Stimulated activated naive CD8-positive, alpha-beta T cell treated with anti-CD3 and anti-CD28 coated beads, Interleukin-15, Interleukin-2, amounts not matched to agents 100 ng/mL and 50 ng/mL, for 24 hours (primary cell): ENCODE results near the gene GRID2.
"Not testable (repeated sequence)": the region's sequence is repeated elsewhere in the genome, so short reads cannot be mapped to it uniquely, and the experiment has no call there.

Experiments used
- H3K27ac Mint-ChIP-seq: one replicate; pipeline ENCODE4 v1.8.0; 2021; ENCODE audit warnings: mild to moderate bottlenecking, mixed read lengths
- H3K27me3 Mint-ChIP-seq: one replicate; pipeline ENCODE4 v1.8.0; 2021; ENCODE audit warnings: mixed read lengths
- H3K36me3 Mint-ChIP-seq: one replicate; pipeline ENCODE4 v1.8.0; 2021; ENCODE audit warnings: low read depth, mixed read lengths
- H3K4me1 Mint-ChIP-seq: one replicate; pipeline ENCODE4 v1.8.0; 2021; ENCODE audit warnings: low read depth, mixed read lengths
- H3K4me3 Mint-ChIP-seq: one replicate; pipeline ENCODE4 v1.8.0; 2021; ENCODE audit warnings: mild to moderate bottlenecking, mixed read lengths
- H3K9me3 Mint-ChIP-seq: one replicate; pipeline ENCODE4 v1.8.0; 2021; ENCODE audit warnings: mixed read lengths

The GRID2 gene

DNA sequence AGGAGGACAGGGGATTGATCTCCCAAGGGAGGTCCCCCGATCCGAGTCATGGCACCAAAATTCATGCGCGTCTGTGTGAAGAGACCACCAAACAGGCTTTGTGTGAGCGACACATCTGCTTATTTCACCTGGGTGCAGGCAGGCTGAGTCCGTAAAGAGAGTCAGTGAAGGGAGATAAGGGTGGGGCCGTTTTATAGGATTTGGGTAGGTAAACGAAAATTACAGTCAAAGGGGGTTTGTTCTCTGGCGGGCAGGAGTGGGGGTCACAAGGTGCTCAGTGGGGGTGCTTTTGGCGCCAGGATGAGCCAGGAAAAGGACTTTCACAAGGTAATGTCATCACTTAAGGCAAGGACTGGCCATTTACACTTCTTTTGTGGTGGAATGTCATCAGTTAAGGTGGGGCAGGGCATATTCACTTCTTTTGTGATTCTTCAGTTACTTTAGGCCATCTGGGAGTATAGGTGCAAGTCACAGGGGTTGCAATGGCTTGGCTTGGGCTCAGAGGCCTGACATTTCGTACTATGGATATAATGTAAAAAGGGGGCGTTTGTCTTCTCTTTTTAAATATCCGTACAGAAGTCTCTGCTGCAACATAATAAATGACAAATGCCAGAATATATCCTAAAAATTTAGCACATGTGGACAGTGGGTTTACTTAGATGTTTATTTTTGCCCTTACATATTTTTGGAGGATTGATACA lies 140.5 kb downstream of the GRID2 start:
- not testable (repeated sequence) for H3K27me3 Mint-ChIP-seq, H3K27ac Mint-ChIP-seq, H3K36me3 Mint-ChIP-seq, H3K4me1 Mint-ChIP-seq, H3K4me3 Mint-ChIP-seq
- H3K9me3 Mint-ChIP-seq, result peaks cover 15% of the 10 kb centered on the region

- Mint-ChIP-seq H3K4me3 (no peak overlapping the region), H3K27ac (no peak overlapping the region), H3K27me3 (no peaks in the 10 kb centered on the region), H3K9me3 (peaks cover 15% of the 10 kb centered on the region), H3K4me1 (no peaks in the 10 kb centered on the region), H3K36me3 (no peaks in the 10 kb centered on the region)
Measured at GRCh38 chr4:92445127-92445526, 141.4 kb downstream of the GRID2 start.

- Mint-ChIP-seq H3K9me3 (peaks cover 4% of the 10 kb centered on the region), H3K4me1 (no peaks in the 10 kb centered on the region), H3K27me3 (no peaks in the 10 kb centered on the region), H3K36me3 (no peaks in the 10 kb centered on the region), H3K4me3 (no peak overlapping the region), H3K27ac (no peak overlapping the region)
Measured at GRCh38 chr4:92447255-92447905, 143.6 kb downstream of the GRID2 start.

DNA sequence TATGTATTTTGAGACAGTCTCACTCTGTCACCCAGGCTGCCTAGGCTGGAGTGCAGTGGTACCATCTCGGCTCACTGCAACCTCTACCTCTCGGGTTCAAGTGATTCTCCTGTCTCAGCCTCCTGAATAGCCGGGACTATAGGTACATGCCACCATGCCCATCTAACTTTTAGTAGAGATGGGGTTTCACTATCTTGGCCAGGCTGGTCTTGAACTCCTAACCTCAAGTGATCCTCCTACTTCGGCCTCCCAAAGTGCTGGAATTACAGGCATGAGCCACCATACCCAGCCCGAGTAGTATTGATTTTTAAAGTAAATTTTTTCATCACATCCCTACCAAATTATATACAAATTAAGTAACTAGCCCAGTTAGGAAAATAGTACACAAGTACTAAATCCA lies 144.4 kb downstream of the GRID2 start:
- H3K4me3 Mint-ChIP-seq, H3K27me3 Mint-ChIP-seq, H3K27ac Mint-ChIP-seq, H3K4me1 Mint-ChIP-seq, H3K36me3 Mint-ChIP-seq, H3K9me3 Mint-ChIP-seq: not testable (repeated sequence)

- no peak overlapping the region for H3K27ac Mint-ChIP-seq
- no peak overlapping the region for H3K4me3 Mint-ChIP-seq
- no peaks in the 10 kb centered on the region for H3K36me3 Mint-ChIP-seq
- no peaks in the 10 kb centered on the region for H3K27me3 Mint-ChIP-seq
- H3K4me1 Mint-ChIP-seq, result no peaks in the 10 kb centered on the region
- H3K9me3 Mint-ChIP-seq, result no peaks in the 10 kb centered on the region
Measured at GRCh38 chr4:92450694-92451093, 146.9 kb downstream of the GRID2 start.

GRCh38 chr4:92451782-92452181 lies 148.0 kb downstream of the GRID2 start:
- Mint-ChIP-seq H3K9me3 (no peaks in the 10 kb centered on the region), H3K36me3 (no peaks in the 10 kb centered on the region), H3K4me1 (no peaks in the 10 kb centered on the region), H3K27me3 (no peaks in the 10 kb centered on the region), H3K27ac (no peak overlapping the region), H3K4me3 (no peak overlapping the region)

DNA sequence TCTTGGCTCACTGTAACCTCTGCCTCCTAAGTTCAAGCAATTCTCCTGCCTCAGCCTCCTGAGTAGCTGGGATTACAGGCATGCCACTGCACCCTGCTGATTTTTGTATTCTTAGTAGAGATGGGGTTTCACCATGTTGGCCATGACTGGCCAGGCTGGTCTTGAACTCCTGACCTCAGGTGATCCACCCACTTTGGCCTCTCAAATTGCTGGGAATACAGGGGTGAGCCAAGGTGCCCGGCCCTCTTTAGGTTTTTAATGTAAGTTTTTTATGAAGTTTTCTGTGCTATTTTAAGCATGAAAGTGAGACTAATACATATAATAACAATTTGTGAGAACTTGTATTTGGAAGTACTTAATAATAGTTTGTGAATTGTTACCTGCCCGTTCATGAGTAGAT lies 148.6 kb downstream of the GRID2 start:
- not testable (repeated sequence) for H3K4me3 Mint-ChIP-seq, H3K27ac Mint-ChIP-seq, H3K9me3 Mint-ChIP-seq, H3K4me1 Mint-ChIP-seq, H3K36me3 Mint-ChIP-seq, H3K27me3 Mint-ChIP-seq

DNA sequence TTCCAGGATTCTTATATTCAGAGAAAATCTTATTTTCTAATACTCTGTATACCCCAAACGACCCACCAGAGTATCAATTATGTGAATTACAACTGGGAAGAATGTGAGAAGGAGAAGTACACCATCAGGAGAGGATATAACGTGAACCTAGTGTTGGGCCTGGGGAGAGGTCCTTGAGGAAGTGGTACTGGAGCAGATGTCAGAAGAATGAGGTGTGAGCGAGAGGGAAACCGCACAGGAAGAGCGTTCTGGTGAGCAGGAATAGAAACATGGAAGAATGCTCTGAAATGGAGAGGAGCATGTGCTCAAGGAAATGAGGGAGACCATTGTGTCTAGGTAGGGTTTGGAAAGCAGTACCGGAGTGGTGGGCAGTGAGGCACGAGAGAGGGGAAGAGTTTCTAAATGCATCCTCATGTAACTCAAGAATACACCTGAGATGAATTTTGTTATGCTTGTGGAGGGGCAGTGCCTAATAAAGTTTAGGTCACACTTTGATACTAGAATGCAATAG lies 151.6 kb downstream of the GRID2 start:
- Mint-ChIP-seq H3K9me3 (no peaks in the 10 kb centered on the region), H3K36me3 (no peaks in the 10 kb centered on the region), H3K27me3 (no peaks in the 10 kb centered on the region), H3K4me3 (no peak overlapping the region), H3K27ac (no peak overlapping the region), H3K4me1 (no peaks in the 10 kb centered on the region)

DNA sequence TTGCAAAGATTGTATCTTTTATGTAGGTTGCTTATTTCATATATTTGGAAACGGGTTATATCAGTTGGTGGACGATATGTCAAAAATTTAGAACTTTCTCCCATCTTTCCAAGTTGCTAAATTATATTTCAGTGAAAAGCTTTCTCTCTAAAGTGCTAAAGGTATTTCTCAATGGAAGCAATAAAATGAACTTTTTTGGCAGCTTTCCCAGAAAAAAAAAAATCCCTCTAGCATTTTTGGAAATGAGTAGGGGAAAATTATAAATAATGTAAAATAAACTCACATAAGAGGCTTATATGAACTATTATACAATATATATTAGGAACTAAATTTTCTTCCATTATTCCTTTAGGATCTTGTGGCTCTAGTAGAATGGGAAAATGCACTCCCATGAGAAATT lies 152.2 kb downstream of the GRID2 start:
- Mint-ChIP-seq H3K4me1 (no peaks in the 10 kb centered on the region), H3K4me3 (no peak overlapping the region)

GRCh38 chr4:92461732-92462131 lies 158.0 kb downstream of the GRID2 start:
- no peak overlapping the region for H3K4me3 Mint-ChIP-seq
- H3K27ac Mint-ChIP-seq, result no peak overlapping the region
- H3K27me3 Mint-ChIP-seq, result no peaks in the 10 kb centered on the region
- H3K4me1 Mint-ChIP-seq, result no peaks in the 10 kb centered on the region
- H3K9me3 Mint-ChIP-seq, result no peaks in the 10 kb centered on the region
- no peaks in the 10 kb centered on the region for H3K36me3 Mint-ChIP-seq

More for the DNA sequence above, 152.2 kb downstream of the GRID2 start:
- no peak overlapping the region for H3K27ac Mint-ChIP-seq
- no peaks in the 10 kb centered on the region for H3K9me3 Mint-ChIP-seq
- no peaks in the 10 kb centered on the region for H3K27me3 Mint-ChIP-seq
- H3K36me3 Mint-ChIP-seq, result no peaks in the 10 kb centered on the region

DNA sequence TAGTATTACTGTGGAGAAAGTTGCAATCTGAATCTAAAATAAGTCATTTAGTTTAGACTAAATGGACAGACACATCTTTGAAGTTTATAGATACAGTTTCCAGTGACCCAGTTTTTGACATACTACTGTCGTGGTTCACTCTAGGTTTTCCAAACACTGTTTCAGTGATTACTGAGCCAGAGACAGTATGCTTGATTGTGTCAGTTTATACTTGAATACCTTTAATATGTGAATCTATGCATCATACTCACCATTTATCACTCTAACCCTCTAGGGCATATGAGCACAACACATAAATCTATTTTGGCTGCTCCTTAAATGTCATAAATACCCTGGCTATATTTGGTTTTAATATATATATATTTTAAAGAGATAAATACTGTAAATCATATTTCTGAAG lies 173.5 kb downstream of the GRID2 start:
- no peak overlapping the region for H3K4me3 Mint-ChIP-seq
- H3K27me3 Mint-ChIP-seq, result no peaks in the 10 kb centered on the region
- H3K36me3 Mint-ChIP-seq, result no peaks in the 10 kb centered on the region
- peaks cover 7% of the 10 kb centered on the region for H3K9me3 Mint-ChIP-seq
- no peaks in the 10 kb centered on the region for H3K4me1 Mint-ChIP-seq
- no peak overlapping the region for H3K27ac Mint-ChIP-seq

DNA sequence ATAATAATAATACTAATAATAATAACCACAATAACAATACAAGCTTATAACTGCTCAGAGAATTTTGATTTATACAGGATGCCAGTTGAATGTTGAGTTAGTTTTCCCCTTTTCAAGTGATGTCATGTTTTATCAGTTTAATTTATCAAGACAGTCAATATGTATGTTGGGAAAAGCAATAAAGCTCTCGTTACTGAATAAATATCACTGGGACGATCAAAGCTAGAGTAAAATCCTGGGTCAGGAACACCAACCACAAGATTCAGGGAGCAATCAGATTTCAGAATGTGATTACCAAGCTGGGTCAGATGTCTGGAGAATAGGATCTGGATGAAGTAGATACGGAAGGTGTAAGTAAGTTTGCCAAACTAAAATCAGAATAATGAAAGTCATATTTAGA lies 179.6 kb downstream of the GRID2 start:
- no peaks in the 10 kb centered on the region for H3K36me3 Mint-ChIP-seq
- H3K4me1 Mint-ChIP-seq, result no peaks in the 10 kb centered on the region
- no peaks in the 10 kb centered on the region for H3K27me3 Mint-ChIP-seq
- no peak overlapping the region for H3K27ac Mint-ChIP-seq
- H3K4me3 Mint-ChIP-seq, result no peak overlapping the region
- peaks cover 9% of the 10 kb centered on the region for H3K9me3 Mint-ChIP-seq

- Mint-ChIP-seq H3K9me3 (peaks cover 4% of the 10 kb centered on the region), H3K4me3 (no peak overlapping the region)
Measured at GRCh38 chr4:92488496-92488895, 184.7 kb downstream of the GRID2 start.

DNA sequence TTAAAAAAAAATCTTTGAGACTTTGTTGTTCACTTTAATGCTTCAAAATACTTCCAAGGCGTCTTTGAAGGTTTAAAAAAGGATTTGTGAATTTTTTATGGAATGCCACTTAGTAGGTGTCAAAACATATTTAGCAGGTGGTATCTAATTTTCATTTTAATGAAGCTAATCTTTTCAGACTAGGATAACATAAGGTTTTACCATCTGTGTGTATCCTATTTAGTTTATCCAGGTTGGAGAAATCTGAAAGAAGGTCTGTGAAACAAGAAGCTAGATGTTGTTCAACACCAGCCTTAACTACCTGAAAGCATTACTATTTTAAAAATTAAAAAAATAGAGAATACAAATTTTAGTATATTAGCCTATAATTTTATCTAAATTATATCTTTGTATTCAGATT lies 193.4 kb downstream of the GRID2 start:
- Mint-ChIP-seq H3K27me3 (no peaks in the 10 kb centered on the region), H3K36me3 (no peaks in the 10 kb centered on the region), H3K9me3 (no peaks in the 10 kb centered on the region), H3K27ac (no peak overlapping the region), H3K4me1 (no peaks in the 10 kb centered on the region), H3K4me3 (no peak overlapping the region)

More at GRCh38 chr4:92488496-92488895, 184.7 kb downstream of the GRID2 start:
- H3K36me3 Mint-ChIP-seq, result no peaks in the 10 kb centered on the region
- no peaks in the 10 kb centered on the region for H3K4me1 Mint-ChIP-seq
- no peak overlapping the region for H3K27ac Mint-ChIP-seq
- no peaks in the 10 kb centered on the region for H3K27me3 Mint-ChIP-seq

GRCh38 chr4:92501456-92501855 lies 197.7 kb downstream of the GRID2 start:
- H3K4me1 Mint-ChIP-seq, result no peaks in the 10 kb centered on the region
- H3K27me3 Mint-ChIP-seq, result no peaks in the 10 kb centered on the region
- H3K36me3 Mint-ChIP-seq, result no peaks in the 10 kb centered on the region
- H3K9me3 Mint-ChIP-seq, result no peaks in the 10 kb centered on the region
- no peak overlapping the region for H3K4me3 Mint-ChIP-seq
- no peak overlapping the region for H3K27ac Mint-ChIP-seq

- Mint-ChIP-seq H3K27ac (no peak overlapping the region), H3K27me3 (no peaks in the 10 kb centered on the region), H3K4me1 (no peaks in the 10 kb centered on the region), H3K9me3 (peaks cover 19% of the 10 kb centered on the region), H3K36me3 (no peaks in the 10 kb centered on the region), H3K4me3 (no peak overlapping the region)
Measured at GRCh38 chr4:92506933-92507332, 203.2 kb downstream of the GRID2 start.
